Measurements from ENCODE around the gene NAV2.

GRCh38 chr11:20031155-20032001, 318.7 kb downstream of the NAV2 start:
- no peak for TF ChIP-seq CTCF (conservative IDR thresholded peaks at IDR 0.05; ENCODE audit: low read depth in 2 of 2)
- no peak for TF ChIP-seq POLR2AphosphoS5 (IDR thresholded peaks at IDR 0.05; ENCODE audit: low read depth)
- no peak for TF ChIP-seq EZH2 (IDR thresholded peaks at IDR 0.05; ENCODE audit: low read depth, unreplicated experiment)
- TF ChIP-seq CREB1 (CRISPR knock-in tag; IDR thresholded peaks at IDR 0.05; ENCODE audit: low read depth) = no peak
- no peak for TF ChIP-seq EZH2phosphoT487 (IDR thresholded peaks at IDR 0.05; ENCODE audit: unreplicated experiment)
- TF ChIP-seq REST (IDR thresholded peaks at IDR 0.05; ENCODE audit: unreplicated experiment) = no peak
- no peak for TF ChIP-seq ETS1 (IDR thresholded peaks at IDR 0.05)
- TF ChIP-seq ZNF331 (CRISPR knock-in tag; IDR thresholded peaks at IDR 0.05; ENCODE audit: low read depth) = no peak
- no peak for TF ChIP-seq ZNF114 (CRISPR knock-in tag; IDR thresholded peaks at IDR 0.05)
- no peak for TF ChIP-seq NANOG (IDR thresholded peaks at IDR 0.05; ENCODE audit: borderline replicate concordance)
- TF ChIP-seq STAT1 (IDR thresholded peaks at IDR 0.05; ENCODE audit: unreplicated experiment) = no peak
- no peak for TF ChIP-seq JUNB (IDR thresholded peaks at IDR 0.05; ENCODE audit: unreplicated experiment)

Measured in GM23338 (cell line).